ENCODE data around the gene LAD1.

LAD1 gene

DNA sequence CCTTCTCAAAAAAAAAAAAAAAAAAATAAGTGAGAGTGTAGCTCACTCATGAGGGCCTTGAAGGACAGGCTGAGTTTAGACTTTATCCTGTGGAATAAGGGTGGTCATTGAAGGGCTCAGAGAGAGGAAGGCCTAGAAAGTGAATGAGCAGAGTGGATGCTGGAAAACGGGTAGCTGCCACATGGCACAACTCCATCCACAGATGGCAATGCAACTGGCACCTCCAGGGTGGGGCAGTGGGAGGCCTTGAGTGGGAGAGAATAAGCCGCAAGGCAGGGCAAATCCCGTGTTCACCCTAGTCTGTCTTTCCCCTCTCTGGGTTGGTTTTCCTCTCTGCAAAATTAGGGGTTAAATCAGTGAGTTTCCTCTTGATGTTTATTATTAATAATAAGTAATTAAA lies 19.3 kb upstream of the LAD1 start:
- DNase-seq (ENCODE audit: low spot score), result no peak

DNA sequence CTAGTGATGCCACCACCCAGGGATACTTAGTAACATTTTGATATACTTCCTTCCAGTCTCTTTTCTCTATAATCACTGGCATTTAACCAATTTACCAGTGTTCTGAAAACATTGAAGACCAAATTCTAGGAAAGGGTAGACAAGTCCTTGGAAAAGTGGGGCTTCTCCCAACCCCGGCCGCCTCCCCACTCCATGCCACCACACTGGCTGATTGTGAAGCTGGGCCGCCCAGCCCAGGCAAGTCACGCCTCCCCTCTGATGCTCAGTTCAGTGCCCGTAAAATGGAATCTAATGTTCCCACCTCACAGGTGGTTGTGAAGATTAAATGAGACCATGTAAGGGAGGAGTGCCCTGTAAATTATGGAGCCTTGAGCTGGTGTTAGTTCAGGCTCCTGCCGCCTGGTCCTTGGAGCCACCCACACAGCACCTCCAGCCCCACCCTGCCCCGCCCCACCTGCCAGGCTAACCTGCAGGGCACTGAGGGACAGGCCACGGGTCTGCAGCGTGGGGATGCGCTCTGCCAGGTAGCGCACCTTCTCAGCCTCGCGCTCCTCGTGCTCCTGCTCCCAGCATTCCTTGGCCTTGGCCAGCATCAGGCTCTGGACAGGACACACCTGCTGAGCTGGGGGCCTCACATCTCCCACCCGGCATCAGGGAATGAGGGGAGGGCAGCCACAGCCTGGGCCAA lies 15.1 kb upstream of the LAD1 start:
- no peak for DNase-seq (ENCODE audit: low spot score)

DNA sequence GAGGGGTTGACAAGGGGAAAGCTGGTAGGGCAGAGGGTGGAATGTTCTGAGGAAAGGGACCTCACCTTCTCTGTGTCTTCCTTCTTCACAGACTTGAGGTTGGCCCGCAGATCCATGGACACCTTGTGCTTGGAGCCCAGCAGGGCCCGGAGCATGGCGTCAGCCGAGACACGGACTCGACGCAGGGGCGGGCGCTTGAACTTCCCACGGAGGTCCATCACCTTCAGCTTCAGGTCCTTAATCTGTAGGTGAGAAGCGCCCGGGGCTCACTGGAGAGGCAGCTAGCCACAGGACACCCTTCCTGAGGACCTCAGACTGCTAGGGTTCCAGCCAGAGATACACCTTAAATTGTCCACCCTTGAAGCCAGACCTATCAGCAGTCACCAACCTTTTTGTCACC lies 12.2 kb upstream of the LAD1 start:
- DNase-seq (ENCODE audit: low spot score), result no peak

DNA sequence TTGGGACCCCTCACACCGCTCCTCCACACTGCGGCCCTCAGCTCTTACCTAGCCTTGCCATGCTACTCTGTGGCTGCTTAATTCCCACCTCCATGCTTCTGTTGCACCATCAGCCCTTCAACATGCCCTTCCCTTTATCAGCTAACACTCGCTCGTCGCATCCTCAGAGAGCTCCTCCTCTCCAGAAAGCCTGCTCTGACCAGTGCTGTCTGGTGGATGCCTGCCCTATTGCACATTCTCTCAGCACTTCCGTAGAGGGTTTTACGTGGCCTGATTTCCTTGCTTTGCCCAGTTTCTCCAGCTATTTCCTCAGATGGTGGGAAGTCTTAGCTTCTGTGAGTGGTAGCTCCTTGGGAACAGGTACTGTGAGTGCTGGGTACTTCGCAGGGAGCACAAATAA lies 10.3 kb upstream of the LAD1 start:
- no peak for DNase-seq (ENCODE audit: low spot score)

DNA sequence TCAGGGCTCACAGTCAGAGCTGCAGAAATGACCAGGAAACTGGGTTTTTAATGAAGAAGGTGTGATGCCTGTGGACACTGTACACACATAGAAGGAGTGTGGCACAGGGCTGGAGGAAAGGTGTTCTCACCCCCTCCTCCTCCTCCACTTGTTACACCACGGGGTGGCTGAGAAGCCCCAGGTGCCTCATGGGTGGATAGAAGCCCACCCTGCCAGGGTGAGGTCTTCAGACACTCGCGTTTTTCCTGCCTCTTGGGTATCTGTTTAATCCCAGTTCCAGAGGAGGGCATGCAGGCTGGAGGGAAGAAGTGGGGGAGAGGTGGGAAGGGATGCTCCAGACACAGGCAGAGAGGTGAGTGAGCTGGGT lies 9.7 kb upstream of the LAD1 start:
- DNase-seq (ENCODE audit: low spot score), result no peak

DNA sequence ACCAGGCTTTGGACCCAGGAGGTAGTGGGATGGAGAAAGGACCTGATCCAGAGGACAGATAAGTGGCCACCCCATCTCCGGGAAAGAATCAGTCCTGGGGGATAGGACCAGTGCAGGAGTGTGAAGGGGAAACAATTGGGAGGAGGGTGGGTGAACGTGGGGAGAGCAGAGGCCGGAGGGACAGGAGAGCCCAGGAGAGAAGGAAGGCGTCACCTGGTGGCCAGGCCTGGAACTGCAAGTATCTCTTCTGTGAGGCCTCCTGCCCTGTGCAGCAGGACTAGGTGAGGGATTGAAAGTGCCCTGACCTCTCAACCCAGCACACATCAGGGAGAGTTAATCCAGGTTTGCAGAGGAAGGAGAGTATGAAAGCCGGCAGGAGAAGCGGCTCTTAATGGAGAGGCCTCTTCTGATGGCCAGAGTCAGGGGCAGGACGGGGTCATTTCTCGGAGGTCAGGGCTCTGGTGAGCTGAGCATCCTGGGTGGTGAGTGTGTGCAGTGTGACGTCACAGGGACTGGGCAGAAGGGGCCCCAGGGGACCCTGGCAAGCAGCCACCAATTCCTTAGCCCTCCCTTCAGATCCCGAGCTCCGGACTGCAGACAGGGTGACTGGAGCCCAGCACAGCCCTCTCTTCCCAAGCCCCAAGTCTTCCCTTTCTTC lies 9.2 kb upstream of the LAD1 start:
- peak; percentile 88 for DNase-seq (ENCODE audit: low spot score)

DNA sequence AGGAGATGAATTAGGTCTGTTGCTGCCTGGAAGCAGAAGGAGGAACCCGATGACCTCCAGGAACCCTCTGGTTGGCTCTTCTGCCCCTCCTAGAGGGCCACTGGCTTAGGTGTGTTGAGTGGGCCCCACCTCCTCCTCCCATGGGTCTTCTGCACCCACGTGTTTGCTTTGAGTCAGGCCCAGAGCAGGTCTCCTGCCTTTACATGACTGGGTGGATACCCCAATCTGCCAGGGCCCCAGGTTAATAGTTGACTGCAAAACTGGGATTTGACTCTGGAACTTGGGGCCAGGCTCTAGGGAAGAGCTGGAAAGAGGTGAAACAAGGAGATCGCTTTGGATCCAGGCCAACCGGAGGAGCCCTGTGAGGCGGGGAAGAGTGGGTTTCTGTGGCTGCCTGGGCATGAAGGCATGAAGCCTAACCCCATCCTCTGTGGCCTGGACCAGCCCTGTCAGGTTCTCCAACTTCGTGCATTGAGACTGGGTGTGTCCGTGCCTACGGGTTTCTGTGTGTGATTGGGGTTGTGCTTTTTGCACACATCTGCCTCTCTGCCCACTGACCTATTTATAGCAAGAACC lies 7.8 kb upstream of the LAD1 start:
- DNase-seq (ENCODE audit: low spot score), result no peak

DNA sequence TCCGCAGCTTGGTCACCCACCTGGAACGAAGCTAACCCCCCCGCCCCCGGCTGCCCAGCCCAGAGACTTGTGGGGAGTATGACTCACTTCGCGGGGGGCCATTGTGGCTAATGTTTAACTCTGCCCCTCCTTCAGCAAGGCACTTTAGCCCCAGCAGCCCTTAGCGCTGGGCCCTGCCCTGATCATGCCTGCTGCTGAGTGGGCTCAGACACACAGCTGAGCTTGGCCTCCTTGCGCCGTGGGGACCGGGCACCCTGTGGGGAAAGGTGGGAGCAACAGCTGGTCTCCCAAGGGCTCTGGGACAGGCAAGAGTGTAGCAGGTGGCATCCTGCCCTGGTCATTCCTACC lies 6.3 kb upstream of the LAD1 start:
- DNase-seq (ENCODE audit: low spot score), result no peak

DNA sequence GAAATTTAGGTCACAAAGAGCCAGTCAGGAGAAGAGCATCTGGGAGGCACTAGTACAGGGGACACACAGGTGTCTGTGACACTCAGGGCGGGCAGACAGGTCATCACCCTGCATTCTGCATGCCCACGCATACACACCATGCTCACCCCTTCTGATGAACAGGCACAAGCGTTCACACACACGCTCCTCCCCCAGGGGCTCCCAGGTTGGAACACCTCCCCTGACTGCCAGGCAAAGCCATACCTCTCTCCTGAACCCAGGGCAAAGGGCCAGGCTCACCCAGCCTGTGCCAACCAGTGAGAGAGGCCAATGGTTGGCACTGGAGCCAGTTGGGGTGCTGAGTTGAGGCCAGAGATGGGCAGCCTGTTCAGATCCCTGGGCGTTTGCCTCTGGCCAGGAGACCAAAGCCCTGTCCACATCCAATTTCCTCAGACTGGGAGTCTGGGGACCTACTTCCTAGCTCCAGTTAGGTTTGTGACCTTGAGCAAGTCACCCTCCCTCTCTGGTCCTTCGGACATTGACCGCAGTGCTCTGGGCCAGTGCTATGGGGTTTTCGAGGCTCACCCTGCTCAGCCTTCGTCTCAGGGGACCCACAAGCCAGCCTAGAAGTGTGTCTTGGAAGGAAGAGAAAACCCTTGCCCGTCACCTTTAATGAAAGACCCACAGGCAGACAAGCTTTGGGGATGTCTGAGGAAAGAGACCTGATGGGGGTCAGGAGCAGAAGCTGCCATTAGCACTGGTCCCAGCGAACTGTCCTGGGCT lies 5.8 kb upstream of the LAD1 start:
- DNase-seq (ENCODE audit: low spot score), result no peak

DNA sequence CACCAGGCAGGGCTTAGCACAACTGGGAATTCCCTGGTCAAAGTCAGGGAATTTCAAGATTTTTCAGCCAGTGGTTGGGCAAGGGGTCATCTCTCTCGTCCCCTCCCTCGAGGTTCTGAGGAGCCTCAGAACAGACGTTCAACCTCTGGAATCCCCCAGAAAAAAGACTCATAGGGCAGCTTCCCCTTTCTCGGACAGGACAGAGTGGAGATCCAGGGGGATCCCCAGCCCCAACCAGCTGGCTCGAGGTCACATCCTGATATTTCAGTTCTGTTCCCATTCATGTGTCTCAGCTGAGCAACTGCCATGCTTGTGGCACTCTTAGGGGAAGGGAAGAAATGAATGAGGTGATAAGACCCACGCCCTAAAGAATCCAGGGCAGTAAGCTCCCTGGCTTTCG lies 4.9 kb upstream of the LAD1 start:
- DNase-seq (ENCODE audit: low spot score), result no peak

DNA sequence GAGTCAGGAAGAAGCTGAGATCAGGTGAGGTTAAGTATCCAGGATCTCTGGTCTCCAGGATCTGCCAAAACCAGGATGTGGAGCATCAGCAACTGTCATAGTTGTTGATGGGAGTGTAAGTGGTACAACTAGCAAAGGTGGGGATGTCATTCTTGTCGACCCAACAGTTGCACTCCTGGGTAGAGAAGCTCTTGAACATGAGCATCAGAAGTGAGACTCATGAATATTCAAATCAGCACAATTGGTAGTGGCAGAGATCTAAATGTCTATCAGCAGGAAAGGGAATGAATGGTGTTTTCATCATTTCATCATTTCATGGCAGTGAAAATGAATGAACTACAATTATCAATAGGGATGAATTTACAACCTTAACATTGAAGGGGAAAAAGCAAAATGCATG lies 4.2 kb upstream of the LAD1 start:
- no peak for DNase-seq (ENCODE audit: low spot score)

DNA sequence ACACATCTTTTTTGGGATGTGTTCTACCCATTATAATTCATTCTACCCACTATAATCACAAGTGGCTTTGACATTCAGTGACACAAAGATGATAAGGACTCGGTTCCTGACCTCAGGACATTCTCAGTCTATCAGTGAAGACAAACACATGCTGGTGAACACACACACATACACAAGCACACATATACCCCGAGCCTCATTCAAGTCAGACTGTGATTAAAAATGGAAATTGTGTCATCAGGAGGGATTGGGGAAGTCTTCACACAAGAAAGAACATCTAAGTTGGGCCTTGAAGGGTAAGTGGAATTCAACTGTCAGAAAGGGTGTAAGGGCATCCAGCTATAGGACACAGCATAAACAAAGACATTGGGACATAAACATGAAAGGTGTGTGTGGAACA lies 2.6 kb upstream of the LAD1 start:
- DNase-seq (ENCODE audit: low spot score), result no peak

DNA sequence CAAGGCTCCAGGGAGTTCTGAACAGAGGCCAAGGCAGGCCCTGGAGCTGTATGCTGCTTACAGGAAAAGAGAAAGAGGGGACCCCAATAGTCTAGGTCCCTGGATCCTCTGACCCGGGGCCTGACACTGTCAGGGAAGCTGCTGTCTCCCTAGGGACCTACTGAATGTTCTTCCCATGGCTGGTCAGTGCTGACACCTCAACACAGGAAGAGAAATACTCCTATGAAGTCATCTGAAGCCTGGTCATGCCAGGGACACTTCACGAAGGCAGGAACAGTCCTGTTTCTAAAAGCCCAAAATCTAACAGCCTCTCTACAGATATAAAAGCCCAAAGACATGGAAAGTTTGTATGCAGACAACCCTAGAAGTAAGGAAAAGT lies 1.7 kb upstream of the LAD1 start:
- DNase-seq (ENCODE audit: low spot score), result no peak

DNA sequence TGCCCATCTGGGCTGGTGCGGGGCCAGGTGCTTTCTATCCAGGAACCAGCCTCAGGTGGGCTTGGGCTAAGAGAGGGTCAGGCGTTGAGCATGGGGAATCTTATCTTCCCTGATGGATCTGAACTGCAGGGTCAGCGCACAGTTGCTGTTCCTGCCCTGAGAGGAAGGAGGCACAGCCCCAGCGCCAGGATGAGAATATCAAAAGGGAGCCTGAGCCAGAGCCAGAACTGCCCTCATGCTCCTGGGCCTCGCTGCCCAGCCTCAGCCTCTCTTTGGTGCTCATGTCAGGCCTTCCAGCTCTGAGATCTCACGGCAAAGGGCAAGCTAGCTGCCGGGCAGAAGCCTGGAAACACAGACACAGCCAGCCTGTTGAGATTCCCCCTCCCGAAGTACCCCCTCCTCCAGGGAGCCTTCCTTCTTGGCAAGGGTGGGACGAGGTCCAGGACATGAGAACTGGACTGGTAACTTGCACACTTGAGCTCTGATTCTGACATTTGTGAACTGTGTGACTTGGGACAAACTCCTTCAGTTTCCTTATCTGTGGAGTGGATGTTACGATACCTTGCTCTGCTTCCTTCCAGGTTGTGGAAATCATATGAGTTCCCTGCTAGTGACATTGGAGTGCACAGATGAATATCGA lies 1.2 kb upstream of the LAD1 start:
- no peak for DNase-seq (ENCODE audit: low spot score)

DNA sequence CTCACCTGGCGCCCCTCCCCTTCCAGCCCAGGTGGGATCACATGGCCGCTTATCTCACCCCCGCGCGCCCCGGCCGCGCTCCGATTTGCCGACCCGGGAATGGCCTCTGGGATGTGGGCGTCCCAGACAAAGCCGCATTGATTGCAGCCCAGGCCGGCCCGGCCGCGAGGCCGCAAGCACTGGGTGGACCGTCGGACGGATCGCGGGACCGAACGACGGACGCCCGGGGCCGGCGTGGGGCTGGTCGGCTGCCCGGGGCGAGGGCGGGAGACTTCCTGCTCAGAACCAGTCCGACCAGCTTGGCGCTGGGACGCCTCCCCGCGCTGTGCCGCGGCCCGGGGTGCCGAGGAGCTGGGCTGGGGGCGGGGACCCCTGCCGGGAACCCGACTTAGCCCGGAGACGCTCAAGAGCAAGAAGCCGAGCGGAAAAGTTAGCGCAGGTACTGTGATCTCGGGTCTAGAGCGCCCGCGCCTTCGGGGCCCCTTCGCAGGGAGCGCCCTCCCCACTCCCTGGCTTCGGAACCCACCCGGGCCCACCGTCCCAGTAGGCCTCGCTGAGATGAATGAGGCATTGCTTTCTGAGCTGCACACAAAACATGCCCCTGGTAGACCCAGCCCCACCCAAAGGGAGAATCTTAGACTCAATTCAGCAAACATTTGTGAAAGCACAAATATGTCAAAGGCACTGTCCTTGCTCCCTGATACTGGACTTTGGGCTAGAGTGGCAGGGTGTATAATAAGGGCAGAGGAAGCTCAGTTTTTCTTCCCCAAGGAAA lies 415 bp upstream of the LAD1 start:
- DNase-seq (ENCODE audit: low spot score), result peak; percentile 76

DNA sequence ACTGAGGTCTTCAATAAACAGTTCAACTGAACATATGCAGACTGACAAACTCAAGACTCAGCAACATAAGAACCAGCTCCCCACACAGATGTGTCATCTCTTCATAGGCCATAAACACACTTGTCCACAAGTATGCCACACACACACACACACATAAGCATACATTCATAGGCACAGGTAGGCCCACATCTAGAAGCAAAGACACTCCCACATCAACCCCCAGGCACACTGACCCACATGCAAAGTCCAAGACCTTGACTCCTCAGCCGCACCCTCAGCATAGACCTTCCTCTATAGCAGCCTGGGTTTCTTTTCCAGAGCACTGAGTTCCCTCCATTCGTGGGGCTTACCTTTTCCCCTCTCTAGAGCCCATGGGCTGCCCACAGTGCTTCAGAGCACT lies 1.4 kb downstream of the LAD1 start:
- DNase-seq (ENCODE audit: low spot score), result no peak

DNA sequence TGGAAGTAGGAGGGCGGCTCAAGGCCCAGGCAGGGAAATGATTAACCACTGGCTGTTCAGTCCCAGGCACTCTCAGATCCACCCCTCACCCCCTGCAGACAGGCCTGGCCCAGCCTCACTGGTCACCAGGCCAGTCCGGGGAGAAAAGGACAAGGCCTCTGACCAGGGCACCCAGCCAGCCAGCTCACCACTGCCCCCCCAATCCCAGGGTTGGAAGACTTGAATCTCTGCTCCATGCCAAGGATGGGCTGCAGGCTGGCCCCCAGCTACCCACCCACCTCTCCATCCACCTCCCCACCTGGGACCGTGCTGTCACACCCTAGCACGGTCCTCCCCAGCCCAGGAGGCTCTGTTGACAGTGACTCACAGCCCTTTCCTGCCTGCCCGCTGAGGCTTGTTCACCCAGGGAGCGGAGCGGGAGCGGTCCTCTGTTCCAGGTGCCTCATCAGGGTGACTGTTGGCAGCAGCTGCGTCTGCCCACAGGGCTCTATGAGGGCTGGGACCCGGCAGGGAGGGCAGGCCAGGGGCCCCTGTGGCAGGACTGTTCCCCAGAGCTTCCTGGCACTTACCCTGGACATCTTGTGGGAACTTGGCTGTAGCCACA lies 2.2 kb downstream of the LAD1 start:
- DNase-seq (ENCODE audit: low spot score), result no peak

DNA sequence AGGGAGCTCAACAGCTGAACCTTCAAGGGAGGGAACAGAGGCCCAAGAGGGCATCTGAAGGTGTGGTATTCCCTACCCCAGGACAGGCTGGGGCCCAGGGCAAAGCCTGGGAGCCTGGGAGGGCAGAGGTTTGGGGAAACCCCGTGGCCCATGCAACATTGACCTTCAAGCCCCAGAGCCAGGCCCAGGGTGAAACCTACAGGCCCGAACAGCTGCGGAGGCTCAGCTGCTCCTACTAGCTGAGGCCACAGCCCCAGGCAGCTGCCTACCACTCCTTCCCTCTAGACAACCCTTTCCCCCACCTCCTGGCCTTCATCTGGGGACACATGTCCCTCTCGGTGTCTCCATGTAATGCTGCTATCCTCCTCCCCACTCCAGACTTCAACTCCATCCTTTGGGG lies 3.2 kb downstream of the LAD1 start:
- no peak for DNase-seq (ENCODE audit: low spot score)

DNA sequence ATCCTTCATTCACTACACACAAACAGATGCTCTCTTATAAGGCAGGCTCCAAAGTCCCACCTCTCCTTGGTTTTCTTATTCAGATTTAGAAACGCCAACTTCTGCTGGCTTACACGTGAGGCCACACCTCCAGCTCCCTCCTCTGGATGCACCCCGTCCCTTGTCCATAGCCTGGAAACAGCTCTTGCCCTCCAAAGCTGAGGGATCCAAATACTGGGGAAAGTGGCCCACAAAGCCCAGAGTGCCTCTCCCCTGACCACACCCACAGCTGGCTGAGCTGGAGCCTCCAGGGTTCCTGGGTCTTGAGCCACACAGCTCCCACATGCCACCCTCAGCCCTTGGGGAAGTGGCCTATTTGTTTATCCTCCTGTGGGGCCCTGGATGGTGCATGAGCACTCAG lies 4.5 kb downstream of the LAD1 start:
- DNase-seq (ENCODE audit: low spot score), result no peak

DNA sequence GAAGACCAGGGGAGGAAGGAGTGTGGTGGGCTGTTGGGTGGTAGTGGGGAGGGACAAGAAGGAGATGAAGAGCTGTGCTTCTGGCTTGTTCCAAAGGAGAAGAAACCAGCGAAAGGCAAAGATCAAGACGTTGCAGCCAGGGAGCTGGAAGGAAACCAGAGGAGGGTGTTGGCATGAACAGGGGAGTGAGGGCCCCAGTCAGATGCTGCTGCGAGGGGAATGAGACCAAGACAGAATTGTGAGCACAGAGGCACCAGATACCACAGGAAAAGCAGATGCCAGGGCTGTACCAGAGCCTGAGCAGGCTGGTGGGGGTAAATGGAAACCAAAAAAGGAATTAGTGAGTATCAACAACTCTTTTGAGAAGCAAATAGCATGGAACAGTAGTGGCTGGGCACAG lies 6.0 kb downstream of the LAD1 start:
- no peak for DNase-seq (ENCODE audit: low spot score)

DNA sequence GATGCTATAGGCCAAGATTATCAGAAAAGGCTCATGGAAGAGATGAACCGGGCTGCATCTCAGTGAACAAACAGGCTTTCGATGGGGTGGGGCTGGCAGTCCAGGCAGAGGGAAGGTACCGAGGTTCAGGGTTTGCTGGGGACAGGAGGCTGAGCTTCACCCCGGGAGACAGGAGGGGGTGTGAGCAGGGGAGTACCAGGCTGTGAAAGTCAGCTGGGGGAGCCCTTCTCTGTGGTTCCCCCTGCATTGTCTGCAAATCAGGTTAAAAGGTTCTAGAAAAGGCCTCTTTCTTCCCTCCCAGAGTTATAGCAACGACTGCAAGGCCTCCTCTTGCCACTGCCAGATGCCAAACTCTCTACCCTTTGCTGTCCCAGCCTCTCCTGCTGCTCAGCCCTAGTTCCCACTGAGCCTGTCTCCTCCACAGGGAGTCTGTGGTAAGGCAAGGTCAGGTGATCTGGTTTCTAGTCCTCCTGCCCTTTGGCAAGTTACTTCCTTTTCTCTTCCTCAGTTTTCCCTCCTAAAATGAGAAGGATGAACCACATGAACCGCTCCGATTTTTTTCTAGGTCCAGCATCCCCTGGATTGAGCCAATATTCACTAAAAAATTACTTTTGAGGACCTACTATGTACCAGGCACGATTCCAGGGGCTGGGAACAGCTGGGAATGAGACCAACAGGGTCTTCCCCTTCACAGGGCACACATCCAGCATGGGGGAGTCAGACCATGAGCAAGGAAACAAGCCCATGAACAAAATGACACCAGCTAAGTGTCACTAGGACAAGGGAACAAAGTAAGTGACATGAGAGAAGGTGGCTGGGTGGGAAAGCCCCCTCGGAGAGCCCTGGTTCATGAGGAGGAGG lies 7.2 kb downstream of the LAD1 start:
- no peak for DNase-seq (ENCODE audit: low spot score)

All from COLO829 (cell line).